GM12872 (cell line): Measurements from ENCODE around the gene ATP7A.

ENCODE experiments used
- TF ChIP-seq, protein P1 (sequence below): IDR thresholded peaks from 3 replicates; pipeline ENCODE4 v1.5.1; 2011; ENCODE audit warnings: low read depth, mild to moderate bottlenecking, low read length, moderate library complexity; ENCODE audit not compliant: insufficient read depth

The ATP7A gene

DNA sequence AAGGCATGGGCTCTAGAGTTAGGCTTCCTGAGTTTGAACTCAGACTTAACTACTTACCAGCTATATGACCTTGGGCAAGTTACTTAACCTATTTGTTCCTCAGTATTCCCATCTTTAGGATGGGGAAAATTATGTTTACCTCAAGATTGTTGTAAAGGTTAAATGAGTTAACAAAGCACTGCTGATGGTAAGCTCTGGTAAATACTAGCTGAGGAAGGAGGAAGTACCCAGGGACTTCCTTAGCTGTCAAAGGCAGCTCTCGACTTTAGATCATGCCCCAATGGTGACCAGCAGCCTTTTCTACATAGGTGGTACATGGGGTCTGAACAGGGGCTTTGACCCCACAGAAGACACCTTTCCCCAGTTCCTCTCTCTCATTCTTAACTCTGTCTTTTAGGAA lies 20.1 kb downstream of the ATP7A start:
- TF ChIP-seq, protein P1, sequence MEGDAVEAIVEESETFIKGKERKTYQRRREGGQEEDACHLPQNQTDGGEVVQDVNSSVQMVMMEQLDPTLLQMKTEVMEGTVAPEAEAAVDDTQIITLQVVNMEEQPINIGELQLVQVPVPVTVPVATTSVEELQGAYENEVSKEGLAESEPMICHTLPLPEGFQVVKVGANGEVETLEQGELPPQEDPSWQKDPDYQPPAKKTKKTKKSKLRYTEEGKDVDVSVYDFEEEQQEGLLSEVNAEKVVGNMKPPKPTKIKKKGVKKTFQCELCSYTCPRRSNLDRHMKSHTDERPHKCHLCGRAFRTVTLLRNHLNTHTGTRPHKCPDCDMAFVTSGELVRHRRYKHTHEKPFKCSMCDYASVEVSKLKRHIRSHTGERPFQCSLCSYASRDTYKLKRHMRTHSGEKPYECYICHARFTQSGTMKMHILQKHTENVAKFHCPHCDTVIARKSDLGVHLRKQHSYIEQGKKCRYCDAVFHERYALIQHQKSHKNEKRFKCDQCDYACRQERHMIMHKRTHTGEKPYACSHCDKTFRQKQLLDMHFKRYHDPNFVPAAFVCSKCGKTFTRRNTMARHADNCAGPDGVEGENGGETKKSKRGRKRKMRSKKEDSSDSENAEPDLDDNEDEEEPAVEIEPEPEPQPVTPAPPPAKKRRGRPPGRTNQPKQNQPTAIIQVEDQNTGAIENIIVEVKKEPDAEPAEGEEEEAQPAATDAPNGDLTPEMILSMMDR = no peak

DNA sequence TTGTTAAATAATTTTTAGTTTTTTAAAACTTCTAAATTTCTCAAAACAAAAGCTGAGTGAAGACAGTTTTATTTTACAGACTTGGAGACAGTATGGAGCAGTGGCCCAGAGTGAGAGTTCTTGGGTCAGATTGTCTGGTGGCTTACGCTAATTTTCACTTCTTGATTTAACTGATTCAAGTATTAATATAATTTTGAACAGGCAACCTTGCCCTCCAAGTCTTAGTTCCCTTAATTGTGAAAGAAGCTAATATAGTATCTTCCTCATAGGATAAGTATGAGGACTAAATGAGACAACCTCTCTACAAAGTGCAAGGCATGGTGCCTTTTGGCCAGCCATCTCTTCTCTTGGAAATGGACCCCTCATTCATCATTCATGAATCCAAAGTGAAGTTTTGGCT lies 25.4 kb downstream of the ATP7A start:
- TF ChIP-seq, protein P1 = no peak

DNA sequence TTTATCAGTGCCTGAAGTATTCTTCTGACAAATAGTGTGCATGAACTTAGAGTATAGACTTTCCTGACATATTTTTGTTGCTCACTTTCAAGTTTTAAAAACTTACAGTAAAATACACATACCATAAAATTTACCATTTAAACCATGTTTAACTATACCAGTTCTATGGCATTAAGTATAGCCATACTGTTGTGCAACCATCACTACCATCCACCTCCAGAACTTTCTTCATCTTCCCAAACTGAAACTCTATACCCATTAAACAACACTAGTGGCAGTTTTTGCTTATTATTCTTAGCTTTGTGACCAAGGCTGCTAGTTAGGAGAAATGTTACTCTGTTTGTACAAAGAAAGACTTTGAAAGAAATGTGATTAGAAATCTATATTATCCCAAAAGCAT lies 25.8 kb downstream of the ATP7A start:
- TF ChIP-seq, protein P1 = no peak

DNA sequence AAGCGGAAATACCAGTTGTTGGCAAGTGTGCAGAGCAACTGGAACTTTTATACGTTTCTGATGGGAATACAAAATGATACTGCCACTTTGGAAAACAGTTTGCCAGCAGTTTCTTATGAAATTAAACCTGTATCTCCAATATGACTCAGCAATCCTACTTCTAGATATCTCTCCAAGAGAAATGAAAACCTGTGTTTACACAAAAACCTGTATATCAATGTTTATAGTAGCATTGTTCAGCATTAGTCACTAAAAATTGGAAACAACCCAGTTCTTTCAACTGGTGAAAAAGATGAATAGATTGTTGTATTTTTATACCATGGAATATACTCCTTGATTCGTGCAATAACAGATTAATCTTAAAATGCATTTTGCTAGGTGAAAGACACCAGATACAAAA lies 26.8 kb downstream of the ATP7A start:
- TF ChIP-seq, protein P1 = no peak

DNA sequence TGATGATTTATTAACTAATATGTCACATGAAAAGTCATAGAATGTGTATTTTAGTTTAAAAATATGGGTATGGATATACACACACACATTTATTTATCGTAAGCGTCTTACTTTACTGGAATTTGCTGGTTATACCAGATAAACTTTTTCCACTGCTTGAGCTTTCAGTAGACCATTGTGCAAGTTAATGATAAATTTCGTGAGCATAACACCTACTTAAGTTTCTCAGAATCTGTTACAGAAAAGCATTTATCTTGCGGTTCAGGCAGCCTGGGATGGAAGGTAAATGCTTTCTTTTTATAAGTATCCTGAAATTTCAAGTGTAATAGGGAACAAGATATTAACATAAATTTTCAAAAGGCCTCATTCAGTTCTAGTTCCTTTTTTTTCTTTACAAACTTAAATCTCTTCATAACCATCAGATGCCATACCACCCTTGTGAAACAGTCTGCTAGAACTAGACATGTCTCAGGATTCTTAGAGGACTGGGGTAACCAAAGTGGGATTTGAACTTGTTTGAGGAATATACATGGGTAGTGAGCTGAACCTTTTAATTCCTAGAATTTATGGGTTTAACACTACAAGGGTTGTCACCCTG lies 27.7 kb downstream of the ATP7A start:
- TF ChIP-seq, protein P1 = no peak

DNA sequence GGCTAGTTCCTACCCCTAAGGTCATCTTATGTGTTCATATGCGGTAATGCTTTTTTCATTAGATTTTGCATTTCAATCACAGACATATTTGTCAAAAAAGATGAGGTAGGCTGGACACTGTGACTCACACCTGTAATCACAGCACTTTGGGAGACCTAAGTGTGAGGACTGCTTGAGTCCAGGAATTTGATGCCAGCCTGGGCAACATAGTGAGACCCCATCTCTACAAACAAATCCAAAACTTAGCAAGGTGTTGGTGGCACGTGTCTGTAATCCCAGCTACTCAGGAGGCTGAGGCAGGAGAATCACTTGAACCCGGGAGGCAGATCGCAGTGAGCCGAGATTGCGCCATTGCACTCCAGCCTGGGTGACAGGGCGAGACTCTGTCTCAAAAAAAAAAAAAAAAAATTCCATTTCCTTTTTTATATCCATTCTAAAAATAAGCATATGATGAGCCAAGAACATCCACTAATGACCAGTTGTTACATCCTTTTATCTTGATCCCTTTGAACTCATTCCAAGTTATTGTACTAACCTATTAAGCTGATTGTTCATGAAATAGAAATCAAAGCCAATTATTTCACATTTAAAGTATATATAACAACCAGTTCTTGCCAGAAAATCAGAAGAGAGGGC lies 35.5 kb downstream of the ATP7A start:
- TF ChIP-seq, protein P1 = no peak

DNA sequence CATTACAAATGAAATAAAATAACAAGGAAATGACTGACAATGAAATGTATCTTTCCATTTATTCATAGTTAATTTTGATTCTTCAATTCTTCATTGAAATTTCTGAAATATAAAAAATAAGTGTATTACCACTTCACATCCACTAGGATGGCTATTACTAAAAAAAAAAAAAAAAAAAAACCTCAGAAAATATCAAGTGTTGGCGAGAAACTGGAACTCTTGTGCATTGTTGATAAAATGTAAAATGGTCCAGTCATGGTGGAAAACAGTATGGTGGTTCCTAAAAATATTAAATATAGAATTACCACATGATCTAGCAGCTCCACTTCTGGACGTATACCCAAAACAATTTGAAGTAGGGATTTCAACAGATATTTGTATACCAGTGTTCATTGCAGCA lies 36.1 kb downstream of the ATP7A start:
- TF ChIP-seq, protein P1 = no peak

DNA sequence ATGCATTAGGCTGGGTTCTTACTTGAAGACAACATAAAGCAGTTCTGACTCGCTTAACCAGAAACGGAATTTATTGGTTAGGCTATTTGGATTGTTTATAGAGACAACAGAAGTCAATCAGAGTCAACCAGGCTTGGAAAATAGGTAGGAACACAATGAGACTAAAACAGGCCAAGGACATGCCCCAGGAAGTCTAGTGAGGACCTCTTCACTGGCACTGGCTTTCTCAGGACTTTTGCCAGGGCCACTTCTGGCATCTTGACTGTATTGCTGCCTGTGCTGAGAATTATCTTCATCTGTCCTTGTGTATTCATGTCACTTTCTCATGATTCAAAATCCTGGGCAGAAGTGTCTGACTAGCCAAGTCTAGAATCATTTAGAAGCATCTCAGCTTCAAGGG lies 39.3 kb downstream of the ATP7A start:
- TF ChIP-seq, protein P1 = no peak
